ENCODE measurements around the gene EEA1.

GRCh38 chr12:92905258-92905810, 23.8 kb downstream of the EEA1 start:
- no peak for TF ChIP-seq CTCF (IDR thresholded peaks at IDR 0.05)
- TF ChIP-seq POLR2A (IDR thresholded peaks at IDR 0.05): no peak
